Naive thymus-derived CD8-positive, alpha-beta T cell (primary cell): ENCODE measurements around the gene SMAD5. TPM values are rescaled to one million over a fixed set of nuclear protein-coding genes. Genes with fewer than 3 reads are reported as not detected.

ENCODE experiments used
- ATAC-seq, 2 donors: fragments of 150-1000 bp; cut with Tn5 transposase in 1 of 2; sonication (Bioruptor Pico), chemical (Tn5 transposase) in 1 of 2; 1 replicate in 1 of 2; 2 replicates in 1 of 2; pipeline ENCODE4 v1.10.0; 2021; ENCODE audit warnings: mild to moderate bottlenecking in 2 of 2, moderate library complexity in 2 of 2
- POLR2A ChIA-PET: fragments of 350-600 bp; sonication (Branson Sonifier 250); formaldehyde crosslinking; loops from one replicate; lab custom pipeline; 2021; ENCODE audit warnings: antibody characterized with exemption; lab: Charles Lee
- DNase-seq, 10 donors: peaks; one replicate each; pipeline versions ENCODE4 v3.0.0 to v3.0.0-alpha.2; 2020 to 2022
- H3K27ac Mint-ChIP-seq, 10 donors: one replicate each; pipeline ENCODE4 v1.8.0; 2020 to 2022; ENCODE audit warnings: mild to moderate bottlenecking in 10 of 10, mixed read lengths in 10 of 10, moderate library complexity in 4 of 10, inconsistent platforms in 1 of 10
- H3K27me3 Mint-ChIP-seq, 5 donors: one replicate each; pipeline ENCODE4 v1.8.0; 2021 to 2022; ENCODE audit warnings: mixed read lengths in 5 of 5
- H3K36me3 Mint-ChIP-seq, 3 donors: one replicate each; pipeline ENCODE4 v1.8.0; 2020 to 2022; ENCODE audit warnings: mixed read lengths in 3 of 3, mild to moderate bottlenecking in 2 of 3, inconsistent platforms in 1 of 3
- H3K4me1 Mint-ChIP-seq, 4 donors: one replicate each; pipeline ENCODE4 v1.8.0; 2021 to 2022; ENCODE audit warnings: mixed read lengths in 4 of 4
- H3K4me3 Mint-ChIP-seq, 10 donors: one replicate each; pipeline ENCODE4 v1.8.0; 2020 to 2022; ENCODE audit warnings: mild to moderate bottlenecking in 10 of 10, mixed read lengths in 10 of 10, moderate library complexity in 6 of 10, inconsistent platforms in 1 of 10
- H3K9me3 Mint-ChIP-seq, 9 donors: one replicate each; pipeline ENCODE4 v1.8.0; 2020 to 2022; ENCODE audit warnings: mixed read lengths in 9 of 9, mild to moderate bottlenecking in 3 of 9, inconsistent platforms in 1 of 9, moderate library complexity in 1 of 9
- polyA plus RNA-seq, 3 donors: library from polyadenylated mRNA; unstranded; fragments of 300-500 nt; fragmentation: Illumina TruSeq; gene quantifications; one replicate each; pipeline ENCODE4 v1.2.3, GENCODE V29; 2021
- total RNA-seq, 8 experiments: library from RNA in 2 of 8; stranded (reverse) in 2 of 8; gene quantifications; one replicate each; pipeline ENCODE4 v1.2.3 and lab custom pipeline; 2021 to 2026

The SMAD5 gene
- total and polyA plus RNA-seq, 5 experiments from 2014 or later: 10.8 to 21.5 (median 17.2) TPM

DNA sequence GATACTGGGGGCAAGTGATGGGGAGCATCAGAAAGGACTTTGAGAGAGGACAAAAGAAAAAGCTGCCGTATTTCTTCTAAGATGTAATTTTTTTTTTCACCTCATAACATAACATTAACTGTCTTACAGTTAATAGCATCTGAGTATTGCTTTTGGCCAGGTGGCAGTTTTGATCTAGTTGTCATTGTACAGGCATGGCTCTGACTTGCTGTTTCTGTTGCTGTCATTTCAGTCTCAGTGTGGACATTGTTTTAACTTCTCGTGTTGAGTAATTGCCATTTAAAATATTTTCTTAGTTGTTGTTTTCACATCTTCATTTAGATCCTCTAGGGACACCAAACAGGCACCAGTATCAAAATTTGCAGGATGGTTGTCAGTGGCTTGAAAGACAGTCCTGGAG is 12.4 kb downstream of the SMAD5 start:
- no peaks in the 10 kb centered on the region for H3K9me3 Mint-ChIP-seq
- H3K4me1 Mint-ChIP-seq: peaks cover 0 to 19% (median 10%) of the 10 kb centered on the region in 4 donors
- ATAC-seq (no peak), DNase-seq (no peak)
- POLR2A ChIA-PET: no interaction called here
- no peak overlapping the region for H3K4me3 Mint-ChIP-seq
- peaks cover 0 to 6% (median 2%) of the 10 kb centered on the region in 3 donors for H3K36me3 Mint-ChIP-seq
- no peak overlapping the region for H3K27ac Mint-ChIP-seq
- H3K27me3 Mint-ChIP-seq: no peaks in the 10 kb centered on the region

DNA sequence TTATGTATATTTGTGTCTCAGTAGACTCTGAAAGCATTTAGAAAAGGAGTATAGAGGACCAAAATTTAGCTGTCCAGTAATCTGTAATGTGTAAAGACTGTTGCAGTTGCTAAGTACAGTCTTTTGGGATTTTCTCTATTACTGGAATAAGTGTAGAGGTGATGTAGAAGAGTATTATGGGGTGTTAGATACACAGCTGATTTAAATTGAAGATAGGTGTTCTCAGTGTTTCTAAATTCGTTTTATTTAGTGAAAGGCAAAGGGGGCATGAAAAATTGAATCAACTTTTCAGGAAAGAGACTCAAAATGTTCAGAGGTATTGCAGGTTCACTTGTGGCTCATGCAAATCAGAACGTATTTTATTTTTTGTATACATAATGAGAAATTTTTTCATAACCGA is 13.6 kb downstream of the SMAD5 start:
- no peak overlapping the region for H3K4me3 Mint-ChIP-seq
- DNase-seq (no peak), ATAC-seq (no peak)
- H3K9me3 Mint-ChIP-seq: no peaks in the 10 kb centered on the region
- peaks cover 0 to 20% (median 9%) of the 10 kb centered on the region in 4 donors for H3K4me1 Mint-ChIP-seq
- peaks cover 0 to 2% (median 0%) of the 10 kb centered on the region in 5 donors for H3K27me3 Mint-ChIP-seq
- POLR2A ChIA-PET: no interaction called here
- peaks cover 0 to 6% (median 4%) of the 10 kb centered on the region in 3 donors for H3K36me3 Mint-ChIP-seq
- H3K27ac Mint-ChIP-seq: no peak overlapping the region

DNA sequence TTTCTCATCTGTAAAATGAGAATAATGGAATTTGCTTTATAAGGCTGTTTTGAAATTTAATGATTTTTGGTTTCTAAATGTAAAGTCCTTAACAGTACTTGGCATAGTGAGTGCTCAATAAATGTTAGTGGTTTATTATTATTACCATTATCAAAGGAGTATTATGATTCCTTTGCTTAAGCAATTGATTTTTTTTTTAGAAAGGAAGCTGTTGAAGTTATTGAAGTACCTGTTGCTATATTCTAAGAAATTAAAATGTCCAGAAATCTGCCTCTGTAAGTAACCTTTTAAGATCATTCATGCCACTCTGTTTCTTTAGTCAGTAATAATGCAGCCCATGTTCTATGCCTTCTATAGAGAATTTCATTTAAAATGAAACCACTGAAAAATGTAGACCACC is 15.0 kb downstream of the SMAD5 start:
- no peak overlapping the region for H3K4me3 Mint-ChIP-seq
- DNase-seq (no peak), ATAC-seq (no peak)
- POLR2A ChIA-PET: no interaction called here
- H3K36me3 Mint-ChIP-seq: peaks cover 0 to 9% (median 6%) of the 10 kb centered on the region in 3 donors
- H3K27ac Mint-ChIP-seq: no peak overlapping the region
- H3K9me3 Mint-ChIP-seq: no peaks in the 10 kb centered on the region
- peaks cover 0 to 20% (median 9%) of the 10 kb centered on the region in 4 donors for H3K4me1 Mint-ChIP-seq
- peaks cover 0 to 3% (median 0%) of the 10 kb centered on the region in 5 donors for H3K27me3 Mint-ChIP-seq

DNA sequence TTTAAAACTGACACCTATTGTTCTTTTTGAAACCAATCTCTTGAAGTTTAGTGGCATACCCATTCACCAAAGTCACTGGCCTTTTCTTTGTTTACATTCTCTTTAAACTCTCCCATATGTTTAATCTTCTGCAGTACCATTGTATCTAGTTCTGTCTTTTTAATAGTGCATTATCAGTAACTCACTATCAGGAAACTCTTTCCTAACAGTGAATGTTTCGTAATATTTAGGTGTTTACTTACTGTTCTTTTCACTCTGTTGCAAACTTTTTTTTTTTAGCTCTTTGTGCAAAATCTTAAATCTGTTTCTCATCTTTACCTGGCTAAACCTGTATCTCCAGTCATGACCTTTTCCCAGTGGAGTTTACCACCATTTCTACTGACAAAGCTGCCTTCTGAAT is 17.2 kb downstream of the SMAD5 start:
- Mint-ChIP-seq H3K27me3 (peaks cover 0 to 3% (median 0%) of the 10 kb centered on the region in 5 donors), H3K9me3 (no peaks in the 10 kb centered on the region), H3K27ac (no peak overlapping the region), H3K36me3 (peaks cover 4 to 28% (median 20%) of the 10 kb centered on the region in 3 donors), H3K4me1 (peaks cover 0 to 25% (median 12%) of the 10 kb centered on the region in 4 donors), H3K4me3 (no peak overlapping the region)
- POLR2A ChIA-PET: no interaction called here
- no peak for DNase-seq
- ATAC-seq: no peak

DNA sequence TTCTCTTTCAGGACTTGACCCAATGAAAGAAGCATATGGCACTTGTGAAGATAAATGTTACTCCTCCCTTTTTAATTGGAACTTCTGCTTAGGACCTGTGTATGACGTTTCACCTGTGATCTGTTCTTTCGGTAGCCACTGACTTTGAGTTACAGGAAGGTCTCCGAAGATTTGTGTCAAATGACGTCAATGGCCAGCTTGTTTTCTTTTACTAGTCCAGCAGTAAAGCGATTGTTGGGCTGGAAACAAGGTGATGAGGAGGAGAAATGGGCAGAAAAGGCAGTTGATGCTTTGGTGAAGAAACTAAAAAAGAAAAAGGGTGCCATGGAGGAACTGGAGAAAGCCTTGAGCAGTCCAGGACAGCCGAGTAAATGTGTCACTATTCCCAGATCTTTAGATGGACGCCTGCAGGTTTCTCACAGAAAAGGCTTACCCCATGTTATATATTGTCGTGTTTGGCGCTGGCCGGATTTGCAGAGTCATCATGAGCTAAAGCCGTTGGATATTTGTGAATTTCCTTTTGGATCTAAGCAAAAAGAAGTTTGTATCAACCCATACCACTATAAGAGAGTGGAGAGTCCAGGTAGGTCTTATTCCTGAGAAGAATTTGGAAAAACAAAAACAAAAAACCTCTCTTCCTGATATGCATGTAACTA is 21.1 kb downstream of the SMAD5 start:
- POLR2A ChIA-PET: no interaction called here
- no peak overlapping the region for H3K27ac Mint-ChIP-seq
- H3K4me1 Mint-ChIP-seq: peaks cover 0 to 17% (median 10%) of the 10 kb centered on the region in 4 donors
- ATAC-seq (no peak), DNase-seq (no peak)
- H3K4me3 Mint-ChIP-seq: no peak overlapping the region
- no peaks in the 10 kb centered on the region for H3K9me3 Mint-ChIP-seq
- H3K36me3 Mint-ChIP-seq: peaks cover 5 to 35% (median 33%) of the 10 kb centered on the region in 3 donors
- peaks cover 0 to 3% (median 0%) of the 10 kb centered on the region in 5 donors for H3K27me3 Mint-ChIP-seq

DNA sequence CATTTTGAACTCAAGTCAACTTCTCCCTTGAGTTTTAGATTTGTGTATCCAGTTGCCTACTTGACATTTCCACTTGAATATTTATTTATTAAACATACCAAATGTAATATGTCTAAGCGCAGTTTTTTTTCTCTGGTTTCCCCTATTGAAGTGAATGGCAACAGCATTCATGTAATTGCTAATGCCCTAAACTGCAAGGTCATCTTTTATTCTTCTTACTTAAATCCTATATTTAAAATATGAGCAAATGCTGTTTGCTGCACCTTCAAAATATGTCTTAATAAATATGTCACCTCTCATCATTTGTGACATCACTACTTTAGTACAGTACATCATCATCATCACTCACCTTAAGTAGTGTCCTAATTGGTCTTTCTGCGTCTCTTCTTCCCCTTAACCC is 22.4 kb downstream of the SMAD5 start:
- Mint-ChIP-seq H3K4me3 (no peak overlapping the region), H3K27ac (no peak overlapping the region), H3K9me3 (no peaks in the 10 kb centered on the region), H3K36me3 (peaks cover 5 to 34% (median 27%) of the 10 kb centered on the region in 3 donors), H3K27me3 (peaks cover 0 to 3% (median 0%) of the 10 kb centered on the region in 5 donors), H3K4me1 (peaks cover 0 to 18% (median 8%) of the 10 kb centered on the region in 4 donors)
- POLR2A ChIA-PET: no interaction called here
- DNase-seq (no peak), ATAC-seq (no peak)

DNA sequence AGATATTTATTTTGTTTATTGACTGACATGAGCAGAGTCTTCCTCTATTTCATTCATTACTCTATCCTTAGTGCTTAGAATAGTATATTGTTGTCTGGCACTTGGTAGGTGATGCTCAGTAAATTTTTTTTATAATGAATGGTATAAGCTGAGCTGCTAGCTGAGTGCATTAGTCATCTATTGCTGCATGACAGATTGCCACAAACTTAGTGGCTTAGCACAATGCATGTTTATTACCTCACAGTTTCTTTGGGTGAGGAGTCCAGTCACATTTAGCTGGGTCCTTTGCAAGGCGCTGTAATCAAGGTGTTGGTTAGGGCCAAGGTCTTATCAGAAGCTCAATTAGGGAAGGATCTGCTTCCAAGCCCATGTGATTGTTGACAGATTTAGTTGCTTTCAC is 23.1 kb downstream of the SMAD5 start:
- POLR2A ChIA-PET: no interaction called here
- H3K36me3 Mint-ChIP-seq: peaks cover 5 to 37% (median 27%) of the 10 kb centered on the region in 3 donors

DNA sequence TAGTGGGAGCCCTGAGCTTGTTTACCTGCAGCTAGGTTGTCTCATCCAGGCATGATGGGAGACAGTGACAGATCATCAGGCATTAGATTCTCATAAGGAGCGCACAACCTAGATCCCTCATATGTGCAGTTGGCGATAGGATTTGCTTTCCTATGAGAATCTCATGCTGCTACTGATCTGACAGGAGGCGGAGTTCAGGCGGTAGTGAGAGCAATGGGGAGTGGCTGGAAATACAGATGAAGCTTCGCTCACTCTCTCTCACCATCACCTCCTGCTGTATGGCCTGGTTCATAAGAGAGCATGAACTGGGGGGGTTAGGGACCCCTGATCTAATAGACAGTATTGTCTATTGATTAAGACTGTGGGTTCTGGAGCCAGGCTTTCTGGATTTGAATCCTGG is 24.9 kb downstream of the SMAD5 start:
- peaks cover 5 to 30% (median 27%) of the 10 kb centered on the region in 3 donors for H3K36me3 Mint-ChIP-seq
- H3K27ac Mint-ChIP-seq: no peak overlapping the region
- H3K4me1 Mint-ChIP-seq: peaks cover 0 to 21% (median 11%) of the 10 kb centered on the region in 4 donors
- no peak overlapping the region for H3K4me3 Mint-ChIP-seq
- no peak for DNase-seq
- H3K9me3 Mint-ChIP-seq: no peaks in the 10 kb centered on the region
- POLR2A ChIA-PET: no interaction called here
- no peak for ATAC-seq
- H3K27me3 Mint-ChIP-seq: no peaks in the 10 kb centered on the region

More for the DNA sequence above, 23.1 kb downstream of the SMAD5 start:
- no peak overlapping the region for H3K27ac Mint-ChIP-seq
- DNase-seq: no peak
- H3K27me3 Mint-ChIP-seq: peaks cover 0 to 3% (median 0%) of the 10 kb centered on the region in 5 donors
- no peak overlapping the region for H3K4me3 Mint-ChIP-seq
- peaks cover 0 to 21% (median 9%) of the 10 kb centered on the region in 4 donors for H3K4me1 Mint-ChIP-seq
- H3K9me3 Mint-ChIP-seq: no peaks in the 10 kb centered on the region
- no peak for ATAC-seq

DNA sequence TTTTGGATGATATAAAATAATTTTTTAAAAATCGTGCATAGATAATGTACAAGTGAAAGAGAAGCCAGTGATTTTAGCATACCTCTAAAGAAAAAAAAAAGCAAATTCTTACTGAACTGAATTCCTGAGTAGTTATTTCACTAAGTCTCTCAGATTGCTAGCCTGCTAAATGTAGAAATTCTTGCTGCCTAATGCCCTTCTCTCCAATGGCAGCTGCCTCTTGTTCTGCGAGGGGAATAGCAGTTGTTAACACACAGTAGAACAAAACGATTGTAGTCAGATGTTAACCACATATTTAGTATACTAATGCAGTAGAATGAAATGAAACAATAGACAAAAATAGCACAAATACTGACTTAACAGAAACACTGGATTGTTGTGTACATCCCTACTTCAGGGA is 26.8 kb downstream of the SMAD5 start:
- Mint-ChIP-seq H3K27ac (no peak overlapping the region), H3K27me3 (no peaks in the 10 kb centered on the region), H3K36me3 (peaks cover 5 to 24% (median 22%) of the 10 kb centered on the region in 3 donors), H3K4me3 (no peak overlapping the region), H3K4me1 (peaks cover 0 to 16% (median 9%) of the 10 kb centered on the region in 4 donors), H3K9me3 (no peaks in the 10 kb centered on the region)
- DNase-seq (no peak), ATAC-seq (no peak)
- POLR2A ChIA-PET: interaction anchor here (0.5 kb wide), 1 partner anchor 283 kb away, joined by 6 read pairs; no protein-coding TSS in a partner anchor

DNA sequence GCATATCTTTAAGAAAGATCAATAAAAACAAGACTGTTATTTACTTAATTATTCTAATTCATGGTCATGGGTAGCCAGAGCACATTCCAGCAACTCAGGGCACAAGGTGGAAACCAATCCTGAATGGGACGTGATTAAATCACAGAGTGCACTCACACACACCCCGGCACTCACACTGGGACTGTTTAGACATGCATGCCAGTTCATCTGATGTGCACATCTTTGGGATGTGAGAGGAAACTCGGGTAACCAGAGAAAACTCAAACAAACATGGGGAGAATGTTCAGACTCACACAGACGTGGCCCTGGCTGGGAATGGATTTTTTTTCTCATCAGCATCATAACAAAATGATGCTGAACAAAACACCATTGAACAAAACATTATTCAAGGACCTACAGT is 29.4 kb downstream of the SMAD5 start:
- Mint-ChIP-seq H3K27ac (no peak overlapping the region), H3K4me1 (peaks cover 4 to 10% (median 5%) of the 10 kb centered on the region in 4 donors), H3K4me3 (no peak overlapping the region), H3K27me3 (no peaks in the 10 kb centered on the region), H3K9me3 (no peaks in the 10 kb centered on the region), H3K36me3 (peaks cover 0 to 17% (median 6%) of the 10 kb centered on the region in 3 donors)
- no peak for ATAC-seq
- DNase-seq: no peak
- POLR2A ChIA-PET: no interaction called here

DNA sequence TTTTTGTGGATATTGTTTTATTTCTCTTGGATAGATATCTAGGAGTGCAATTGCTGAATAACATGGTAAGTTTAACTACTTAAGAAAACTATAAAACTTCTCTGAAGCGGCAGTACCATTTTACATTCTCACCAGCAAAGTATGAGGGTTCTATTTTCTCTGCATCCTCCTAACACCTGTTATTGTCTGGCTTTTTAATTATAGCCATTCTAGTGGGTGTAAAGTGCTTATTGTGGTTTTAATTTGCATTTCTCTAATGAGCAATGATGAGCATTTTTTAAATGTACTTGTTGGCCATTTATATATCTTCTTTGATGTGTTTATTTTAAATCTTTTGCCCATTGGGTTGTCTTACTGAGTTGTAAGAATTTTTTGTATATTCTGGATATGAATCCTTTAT is 31.6 kb downstream of the SMAD5 start:
- ATAC-seq: no peak
- POLR2A ChIA-PET: no interaction called here

DNA sequence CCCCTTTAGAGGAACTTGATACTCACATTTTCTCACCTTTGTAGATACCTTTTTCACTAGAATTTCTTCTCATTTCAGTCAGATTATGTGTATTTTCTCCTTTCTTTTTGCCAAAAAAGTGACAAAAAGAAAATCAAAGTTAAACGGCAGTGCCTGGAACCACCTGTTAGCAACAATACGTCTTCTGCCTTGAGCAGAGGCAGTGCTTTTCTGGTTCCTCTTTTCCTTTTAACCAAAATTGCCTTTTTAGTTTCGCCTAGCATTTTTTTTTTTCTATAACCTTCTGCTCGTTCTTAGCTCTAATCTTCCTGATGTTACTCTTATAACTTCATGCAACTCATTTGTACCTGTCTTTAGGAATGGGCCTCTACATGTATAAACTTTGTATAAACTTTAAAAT is 34.3 kb downstream of the SMAD5 start:
- peaks cover 4 to 34% (median 9%) of the 10 kb centered on the region in 3 donors for H3K36me3 Mint-ChIP-seq
- POLR2A ChIA-PET: no interaction called here
- H3K27me3 Mint-ChIP-seq: no peaks in the 10 kb centered on the region
- H3K9me3 Mint-ChIP-seq: no peaks in the 10 kb centered on the region
- no peak for ATAC-seq
- H3K27ac Mint-ChIP-seq: no peak overlapping the region
- DNase-seq: no peak
- no peak overlapping the region for H3K4me3 Mint-ChIP-seq
- H3K4me1 Mint-ChIP-seq: peaks cover 0 to 5% (median 0%) of the 10 kb centered on the region in 4 donors

More for the DNA sequence above, 31.6 kb downstream of the SMAD5 start:
- no peaks in the 10 kb centered on the region for H3K9me3 Mint-ChIP-seq
- H3K4me1 Mint-ChIP-seq: peaks cover 0 to 7% (median 6%) of the 10 kb centered on the region in 4 donors
- no peak overlapping the region for H3K4me3 Mint-ChIP-seq
- no peak for DNase-seq
- peaks cover 0 to 23% (median 9%) of the 10 kb centered on the region in 3 donors for H3K36me3 Mint-ChIP-seq
- no peak overlapping the region for H3K27ac Mint-ChIP-seq
- no peaks in the 10 kb centered on the region for H3K27me3 Mint-ChIP-seq

DNA sequence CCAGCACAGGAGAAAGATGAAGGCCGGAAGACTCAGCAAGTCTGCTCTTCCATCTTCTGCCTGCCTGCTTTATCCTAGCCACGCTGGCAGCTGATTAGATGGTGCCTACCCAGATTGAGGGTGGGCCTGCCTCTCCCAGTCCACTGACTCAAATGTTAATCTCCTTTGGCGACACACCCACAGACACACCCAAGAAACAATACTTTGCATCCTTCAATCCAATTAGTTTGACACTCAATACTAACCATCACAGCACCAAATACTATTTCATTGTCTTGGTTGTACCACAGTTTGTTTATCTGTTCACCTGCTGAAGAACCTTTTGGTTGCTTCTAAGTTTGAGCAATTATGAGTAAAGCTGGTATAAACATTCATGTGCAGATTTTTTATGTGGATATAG is 36.6 kb downstream of the SMAD5 start:
- POLR2A ChIA-PET: no interaction called here
- DNase-seq: no peak
- H3K36me3 Mint-ChIP-seq: peaks cover 4 to 41% (median 5%) of the 10 kb centered on the region in 3 donors
- H3K4me1 Mint-ChIP-seq: peaks cover 0 to 5% (median 0%) of the 10 kb centered on the region in 4 donors
- no peak overlapping the region for H3K4me3 Mint-ChIP-seq
- no peak overlapping the region for H3K27ac Mint-ChIP-seq
- no peak for ATAC-seq
- no peaks in the 10 kb centered on the region for H3K9me3 Mint-ChIP-seq
- no peaks in the 10 kb centered on the region for H3K27me3 Mint-ChIP-seq
